Muscle of back (tissue), 11 donors: ENCODE measurements around the gene GALNT9. TPM values are rescaled to one million over a fixed set of nuclear protein-coding genes. Genes with fewer than 3 reads are reported as not detected.

Experiments used
- DNase-seq, 3 donors: peaks; one replicate each; pipeline versions ENCODE4 v3.0.0 to v3.0.0-alpha.2; 2013
- polyA plus RNA-seq, 10 donors: library from polyadenylated mRNA; unstranded; fragments of 120-200 nt; gene quantifications; one replicate each; pipeline ENCODE4 v1.2.1, GENCODE V29; 2013; ENCODE audit not compliant: insufficient read length in 10 of 10

GALNT9 gene
- polyA plus RNA-seq, 10 donors = 0.84 to 2.9 (median 1.6) TPM

DNA sequence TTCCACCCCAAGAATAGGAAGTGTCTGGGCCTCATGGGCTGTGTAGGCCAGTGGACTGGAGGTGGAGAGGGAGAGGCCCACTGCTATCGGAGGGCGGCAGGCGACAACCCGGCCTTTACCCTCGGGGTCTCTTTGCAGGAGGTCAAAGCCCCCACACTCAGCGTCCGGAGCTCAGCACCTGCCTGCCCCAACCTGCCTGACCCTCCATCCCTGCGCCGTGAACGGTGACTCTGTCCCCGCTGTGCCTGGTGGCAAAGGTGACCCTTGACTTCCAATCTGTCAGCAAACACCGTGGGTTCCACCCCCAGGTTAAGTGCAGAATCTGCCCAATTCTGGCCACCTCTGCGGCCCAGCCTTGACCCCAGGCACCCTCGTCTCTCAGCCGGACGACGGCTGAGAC, 15.7 kb upstream of the GALNT9 start:
- DNase-seq = no peak

DNA sequence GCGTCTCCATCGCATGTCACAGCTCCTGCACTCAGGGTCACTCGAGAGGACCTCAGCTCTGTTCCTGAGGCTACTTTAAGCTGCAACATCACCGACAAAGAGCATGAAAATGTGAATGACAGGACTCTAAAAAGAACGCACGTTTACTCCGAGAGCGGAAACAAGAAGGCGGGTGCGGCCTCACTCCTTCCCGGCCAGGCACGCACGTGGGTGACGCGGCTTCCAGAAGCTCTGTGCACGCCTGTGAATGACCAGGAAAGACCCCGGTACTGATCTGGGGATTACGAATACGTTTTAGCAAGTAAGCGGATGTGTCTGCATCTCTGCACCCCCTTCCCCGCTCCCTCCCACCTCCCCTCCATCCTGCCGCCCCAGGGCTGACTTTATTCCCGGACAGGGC, 15.2 kb upstream of the GALNT9 start:
- no peak for DNase-seq

DNA sequence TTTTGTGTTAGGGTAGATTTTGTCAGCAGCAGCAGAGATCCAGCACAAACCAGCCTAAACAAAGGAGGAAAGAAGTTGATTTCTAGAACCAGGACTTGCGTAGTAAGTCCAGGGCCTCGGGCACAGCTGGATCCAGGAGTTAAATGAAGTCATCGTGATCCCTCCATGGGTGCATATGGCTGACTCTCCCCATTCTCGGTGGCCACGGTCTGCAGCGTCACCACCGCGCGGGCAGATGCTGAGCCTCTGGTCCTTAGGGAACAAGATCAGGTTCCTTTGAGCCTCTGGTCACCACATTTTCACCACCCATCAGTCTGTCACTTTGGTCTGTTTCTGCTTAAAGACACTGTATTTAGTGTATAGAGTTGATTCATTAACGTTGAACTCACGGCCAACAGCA, 14.8 kb upstream of the GALNT9 start:
- no peak for DNase-seq

DNA sequence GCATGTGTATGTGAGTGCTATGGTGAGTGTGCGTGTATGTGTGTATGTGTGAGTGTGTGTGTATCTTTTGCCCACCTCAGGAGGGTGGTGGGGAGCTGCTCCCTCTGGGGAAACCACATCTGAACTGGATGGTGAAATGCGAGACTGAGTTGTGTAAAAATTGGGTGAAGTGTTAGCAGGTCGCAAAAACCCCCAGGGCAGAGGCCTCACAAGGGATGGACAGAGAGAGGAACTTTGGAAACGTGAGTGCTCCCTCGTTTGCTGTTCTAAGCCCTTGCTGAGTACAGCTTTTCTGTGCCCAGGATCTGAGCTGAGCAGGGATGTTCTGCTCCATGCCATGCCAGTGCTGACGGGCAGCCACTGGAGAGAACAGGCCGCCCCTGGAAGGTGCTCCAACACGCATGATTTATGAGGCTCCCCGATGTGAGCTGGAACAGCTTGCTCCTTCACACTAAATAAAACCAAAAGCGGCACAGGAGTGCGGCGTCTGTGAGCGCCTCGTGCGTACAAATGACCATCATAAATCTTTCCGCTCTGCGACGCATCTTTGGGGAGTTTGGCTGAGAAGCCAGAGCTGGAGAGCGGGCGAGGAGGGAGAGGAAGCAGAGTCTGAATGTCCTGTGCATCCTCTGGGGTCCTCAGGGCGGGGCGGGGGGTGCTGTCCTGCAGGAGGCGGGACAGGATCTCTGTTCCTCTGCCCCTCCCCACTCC, 14.1 kb upstream of the GALNT9 start:
- DNase-seq = no peak

DNA sequence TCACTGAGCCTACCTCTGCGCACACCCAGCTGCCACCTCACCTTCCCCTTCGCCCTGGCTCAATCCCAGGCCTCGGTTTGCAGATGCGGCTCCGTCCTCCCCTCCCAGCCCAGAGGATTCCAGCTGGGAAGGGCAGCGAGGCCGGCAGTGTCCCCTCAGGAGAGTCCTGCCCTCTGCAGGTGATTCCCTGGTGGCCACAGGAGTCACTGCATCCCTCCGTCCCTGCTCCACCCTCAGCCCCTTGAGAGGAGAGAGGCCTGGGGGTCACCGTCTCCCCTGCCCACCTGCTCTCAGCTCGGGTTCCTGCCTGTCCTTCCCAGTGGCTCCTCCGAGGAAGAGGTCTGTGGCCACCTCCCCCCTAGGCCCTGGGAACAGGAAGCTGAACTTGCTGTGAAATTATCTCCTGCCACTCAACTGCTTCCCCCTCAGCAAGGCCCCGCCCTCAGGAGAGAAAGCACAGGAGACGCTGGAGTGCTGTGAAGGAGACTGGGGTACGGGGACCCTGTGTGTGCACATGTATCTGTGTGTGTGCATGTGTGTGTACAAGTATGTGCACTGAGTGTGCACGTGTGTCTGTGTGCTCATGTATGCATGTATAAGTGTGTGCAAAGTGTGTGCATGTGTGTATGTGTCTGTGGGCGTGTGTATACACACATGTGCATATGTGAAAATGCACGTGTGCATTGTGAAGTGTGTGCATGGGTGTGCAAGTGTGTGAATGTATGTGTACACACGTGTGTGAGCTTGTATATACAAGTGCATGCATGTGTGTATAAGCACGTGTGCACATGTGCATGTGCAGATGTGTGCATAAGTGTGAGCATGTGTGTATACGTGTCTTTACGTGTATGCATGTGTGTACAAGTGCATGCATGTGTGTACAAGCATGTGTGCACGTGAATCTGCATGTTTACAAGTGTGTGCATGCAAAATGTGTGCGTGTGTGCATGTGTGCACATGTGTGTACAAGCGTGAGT, 13.2 kb upstream of the GALNT9 start:
- no peak for DNase-seq

DNA sequence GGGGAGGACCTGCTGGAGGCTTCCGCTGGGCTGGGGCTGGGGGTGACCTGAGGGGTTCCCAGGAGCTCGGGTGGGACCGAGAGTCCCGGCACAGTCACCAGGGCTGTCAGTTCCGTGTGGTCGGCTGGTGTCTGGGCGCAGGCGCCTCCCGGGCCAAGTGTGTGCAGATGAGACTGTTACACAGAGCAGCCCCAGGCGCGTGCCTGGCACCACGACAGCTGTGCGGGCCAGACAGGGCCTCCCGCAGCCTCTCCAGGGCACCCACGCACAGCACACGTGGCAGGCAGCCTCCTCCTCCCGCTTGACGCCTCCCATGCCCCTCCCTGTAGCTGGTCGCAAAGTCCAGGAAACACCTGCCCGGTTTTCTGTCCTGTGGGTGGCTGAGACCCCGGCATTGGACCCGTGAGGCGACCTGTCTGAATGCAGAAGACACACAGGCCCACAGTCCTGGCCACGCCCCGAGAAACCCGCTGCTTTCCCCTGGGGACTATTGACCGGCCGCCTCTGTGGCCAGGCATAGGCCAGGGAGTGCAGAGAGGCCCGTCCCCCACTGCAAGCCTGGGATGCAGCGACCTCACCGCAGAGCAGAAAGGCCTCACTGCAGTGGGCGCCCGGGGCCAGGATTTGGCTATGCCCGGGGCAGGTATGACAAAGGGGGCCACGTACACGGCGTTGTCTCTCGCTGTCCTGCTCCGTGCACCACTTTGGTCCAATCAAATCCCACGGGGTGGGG, 12.1 kb upstream of the GALNT9 start:
- DNase-seq = no peak

DNA sequence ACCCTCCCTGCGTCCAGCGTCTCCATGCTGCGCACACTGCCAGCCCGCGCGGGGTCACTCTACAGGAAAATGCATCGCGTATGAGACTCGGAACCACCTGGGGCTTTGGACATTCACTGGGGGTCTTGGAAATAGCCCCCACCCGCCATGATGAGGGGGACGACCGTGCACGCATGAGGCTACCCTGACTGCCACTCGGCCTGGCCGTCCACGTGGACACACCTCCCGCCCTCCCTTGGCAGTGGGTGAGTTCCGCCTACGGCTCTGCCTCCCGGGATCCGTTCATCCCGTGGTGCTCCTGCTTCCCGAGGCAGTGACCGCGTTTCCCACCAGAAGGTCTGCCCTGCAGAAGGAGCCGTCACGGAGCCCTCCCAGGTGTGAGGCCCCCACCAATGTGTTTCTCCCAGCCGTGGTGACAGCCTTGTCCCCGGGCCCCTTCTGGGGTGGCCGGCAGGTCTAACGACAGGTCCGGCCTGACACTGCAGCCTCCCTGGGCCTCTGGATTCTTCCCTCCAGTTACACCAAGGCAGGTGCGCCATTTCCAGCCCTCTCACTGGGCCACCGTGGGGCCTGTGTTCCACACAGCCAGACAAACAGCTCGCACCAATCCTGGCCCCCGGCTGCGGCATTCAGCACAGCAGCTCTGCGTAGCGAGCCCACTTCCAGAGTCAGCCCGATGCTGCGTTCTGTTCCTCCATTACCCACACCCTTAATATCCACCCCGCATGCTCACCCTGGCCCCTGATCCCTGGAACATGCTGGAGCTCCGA, 11.1 kb upstream of the GALNT9 start:
- DNase-seq = no peak

GRCh38 chr12:132339856-132340255, 10.5 kb upstream of the GALNT9 start:
- DNase-seq = no peak

DNA sequence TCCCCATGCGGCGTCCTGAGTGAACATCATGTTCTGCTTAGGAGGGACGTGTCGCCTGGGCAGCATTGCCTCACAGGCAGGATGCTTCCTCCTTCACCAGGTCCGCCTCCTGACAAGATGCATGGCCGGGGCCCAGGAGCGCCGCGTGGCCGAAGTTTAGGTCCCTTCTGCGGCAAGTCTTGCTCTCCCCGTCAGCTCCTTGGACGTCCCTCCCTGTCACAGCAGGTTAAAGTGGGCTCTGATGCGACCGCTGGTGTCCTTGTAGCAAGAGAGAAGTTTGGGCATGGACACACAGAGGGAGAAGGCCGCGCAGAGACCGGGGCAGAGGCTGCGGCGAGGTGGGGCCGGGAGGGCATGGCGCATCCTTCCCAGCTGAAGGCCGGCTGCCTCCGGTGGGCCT, 9.4 kb upstream of the GALNT9 start:
- no peak for DNase-seq

DNA sequence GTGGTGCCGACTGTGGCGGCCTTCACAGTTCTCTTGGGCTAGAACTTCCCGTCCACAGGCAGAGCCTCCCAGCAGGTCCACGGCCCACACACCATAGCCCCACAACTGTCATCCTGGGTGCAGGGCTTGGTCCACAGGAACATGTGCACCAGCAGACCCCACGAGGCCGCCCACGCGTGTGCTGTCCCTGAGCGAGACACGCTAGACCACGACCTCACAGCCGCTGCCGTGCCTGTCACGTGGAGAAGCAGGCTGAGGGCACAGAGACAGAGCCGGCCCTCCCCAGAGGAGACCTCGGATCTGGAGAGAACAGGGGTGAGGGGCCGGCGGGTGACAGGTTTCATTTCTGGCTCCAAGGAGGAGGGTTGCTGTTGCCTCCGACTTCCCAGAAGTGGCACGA, 8.9 kb upstream of the GALNT9 start:
- no peak for DNase-seq

DNA sequence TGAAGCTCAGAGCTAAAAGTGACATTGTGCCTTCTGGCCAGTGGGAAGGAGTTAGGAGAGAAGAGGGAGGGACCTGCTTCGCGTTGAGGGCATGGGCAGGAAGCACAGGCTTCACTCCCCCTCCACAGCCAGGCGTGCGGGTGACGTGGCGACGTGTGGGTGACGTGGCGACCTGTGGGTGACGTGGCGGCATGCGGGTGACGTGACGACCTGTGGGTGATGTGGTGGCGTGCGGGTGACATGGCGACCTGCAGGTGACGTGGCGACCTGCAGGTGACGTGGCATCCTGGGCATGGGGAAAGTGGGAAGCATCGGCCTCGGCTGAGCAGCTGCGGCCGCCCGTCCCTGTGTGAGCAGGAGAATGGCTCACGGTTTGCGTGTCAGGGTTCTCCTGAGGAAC, 8.2 kb upstream of the GALNT9 start:
- DNase-seq = no peak

DNA sequence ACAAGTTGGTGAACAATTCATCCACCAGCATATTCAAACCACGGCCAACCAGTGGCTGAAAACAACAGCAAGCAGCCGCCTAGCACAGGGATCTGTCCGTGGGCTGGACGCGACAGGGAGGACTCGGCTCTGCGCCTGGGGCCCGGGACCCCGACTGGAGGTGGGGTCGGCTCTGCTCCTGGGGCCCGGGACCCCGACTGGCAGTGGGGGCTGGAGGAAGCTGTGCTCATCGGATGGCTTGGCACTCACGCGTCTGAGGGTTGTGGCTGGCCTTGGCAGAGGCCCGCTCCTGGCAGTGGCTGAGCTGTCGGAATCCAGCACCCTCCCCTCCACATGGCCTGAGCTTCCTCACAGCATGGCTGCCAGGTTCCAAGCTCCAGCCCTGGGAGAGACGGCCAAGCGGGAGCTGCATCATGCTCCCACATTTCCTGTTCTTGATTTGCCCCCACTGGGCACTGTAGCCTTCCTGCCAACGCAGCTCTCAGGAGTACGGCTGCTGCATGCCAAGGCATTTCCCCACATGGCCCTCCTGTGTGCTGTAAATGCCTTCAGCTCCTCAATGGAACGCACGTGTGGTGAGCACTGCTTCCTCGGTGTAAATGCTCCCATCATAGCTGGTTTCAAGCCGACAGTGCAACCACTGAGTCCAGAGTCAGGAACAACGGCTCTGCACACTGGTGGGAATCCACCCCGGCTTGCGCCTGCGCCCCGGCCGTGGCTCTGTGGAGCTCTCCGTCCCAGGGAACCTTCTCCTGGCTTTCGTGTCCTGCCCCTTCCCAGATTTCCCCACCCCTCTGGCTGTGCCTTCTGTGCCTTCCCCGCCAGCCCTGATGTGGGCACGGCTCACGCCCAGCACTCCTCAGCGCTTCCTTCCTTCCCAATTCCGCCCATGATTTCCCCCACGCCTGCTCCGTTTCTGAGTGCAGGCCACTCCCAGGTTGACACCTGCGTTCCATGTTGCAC, 7.3 kb upstream of the GALNT9 start:
- DNase-seq = no peak

DNA sequence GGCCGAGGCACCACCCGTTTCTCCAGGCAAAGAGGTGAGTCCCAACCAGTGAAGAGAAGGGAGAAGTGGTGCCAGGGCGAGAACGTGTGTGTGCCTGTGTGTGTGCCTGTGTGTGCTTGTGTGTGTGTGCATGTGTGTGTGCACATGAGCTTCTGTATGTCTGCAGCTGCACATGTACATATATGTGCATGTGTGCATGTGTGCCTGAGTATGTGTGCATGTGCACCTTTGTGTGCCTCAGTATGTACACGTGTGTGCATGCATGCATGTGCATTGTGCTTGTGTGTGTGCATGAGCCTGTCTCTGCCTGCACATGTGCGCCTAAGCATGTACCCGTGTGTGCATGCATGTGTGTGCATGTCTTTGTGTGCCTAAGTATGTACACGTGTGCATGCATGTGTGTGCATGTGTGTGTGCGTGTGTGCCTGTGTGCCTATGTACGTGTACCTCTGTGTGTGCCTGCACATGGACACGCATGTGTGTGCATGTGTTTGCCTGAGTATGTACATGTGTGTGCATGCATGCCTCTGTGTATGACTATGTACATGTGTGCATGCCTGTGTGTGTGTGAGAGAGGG, 5.9 kb upstream of the GALNT9 start:
- no peak for DNase-seq

- DNase-seq = no peak
Observed at GRCh38 chr12:132333766-132334165, 4.4 kb upstream of the GALNT9 start.

- no peak for DNase-seq
Observed at GRCh38 chr12:132333273-132333672, 3.9 kb upstream of the GALNT9 start.

GRCh38 chr12:132330549-132330881, 1.1 kb upstream of the GALNT9 start:
- DNase-seq = no peak

DNA sequence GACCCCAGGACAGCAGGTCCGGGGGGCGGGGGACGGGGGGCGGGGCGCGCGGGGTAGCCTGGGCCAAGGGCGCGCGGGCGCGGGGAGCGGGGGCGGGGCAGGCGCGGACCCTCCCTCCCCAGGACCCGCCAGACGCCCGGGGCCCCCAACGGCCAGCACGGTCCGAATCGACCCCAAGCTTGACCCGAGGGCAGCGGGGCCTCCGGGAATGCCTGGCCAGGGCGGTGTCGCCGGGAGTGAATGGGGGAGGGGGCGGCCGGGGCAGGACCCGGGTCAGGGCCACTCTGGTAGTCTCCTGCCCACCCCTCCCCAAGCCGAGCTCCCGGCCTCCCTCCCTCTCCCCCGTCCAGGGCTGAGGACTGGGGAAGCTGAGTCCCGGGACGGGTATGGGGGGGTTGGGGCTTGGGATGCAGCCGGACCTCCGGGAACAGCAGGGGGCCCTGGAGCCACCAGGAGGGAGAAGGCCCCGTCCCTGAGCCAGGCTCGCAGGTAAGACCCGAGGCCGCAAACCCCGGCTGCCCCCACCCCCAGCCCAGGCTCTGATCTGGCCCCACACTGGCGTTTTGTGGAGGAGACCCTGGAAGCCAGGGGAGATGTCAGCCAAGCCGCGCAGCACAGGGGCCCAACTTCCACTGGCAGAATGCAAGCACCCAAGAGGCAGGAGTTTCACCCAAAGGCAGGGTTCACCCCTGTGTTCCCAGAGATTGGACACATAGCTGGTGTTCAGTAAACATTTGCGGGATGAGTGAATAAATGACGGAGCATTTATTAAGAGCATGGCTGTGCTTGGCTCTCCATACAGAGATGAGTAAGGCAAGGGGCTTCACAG, 545 bp upstream of the GALNT9 start:
- DNase-seq = no peak

DNA sequence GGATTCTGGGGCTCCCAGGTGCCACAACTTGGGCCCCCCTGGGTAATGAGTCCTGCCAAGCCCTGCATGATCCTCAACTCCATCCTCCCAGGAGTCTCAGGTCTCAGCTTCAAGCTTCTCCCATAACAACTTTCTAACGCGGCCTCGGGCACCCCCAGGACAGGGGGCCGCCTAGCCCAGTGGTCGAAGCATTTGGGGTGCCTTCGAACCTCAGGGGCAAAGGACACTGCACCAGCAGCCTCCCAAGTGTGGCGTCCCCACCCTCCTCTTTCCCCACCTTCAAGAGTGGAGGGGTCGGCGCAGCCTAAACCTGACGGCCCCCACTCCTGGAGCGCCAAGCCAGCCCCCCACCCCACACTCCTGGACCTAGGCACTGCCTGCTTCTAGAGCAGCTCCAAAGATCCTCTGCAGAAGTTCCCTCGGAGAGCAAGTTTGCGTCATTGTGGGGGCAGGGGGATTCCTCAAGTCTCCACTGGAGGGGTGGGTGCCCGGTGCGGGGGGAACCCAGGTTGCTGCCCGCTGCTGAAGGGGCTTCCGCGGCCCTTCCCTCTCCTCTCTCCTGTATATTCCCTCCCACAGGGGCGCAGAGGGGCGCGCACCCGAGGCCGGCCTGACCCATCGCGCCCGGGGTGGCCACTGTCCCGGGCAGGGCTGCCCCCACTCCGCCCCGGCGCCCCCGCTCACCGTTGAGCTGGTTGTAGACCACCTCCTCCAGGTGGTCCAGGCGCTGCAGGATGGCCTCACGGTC, 933 bp downstream of the GALNT9 start:
- no peak for DNase-seq
